Raji (cell line): Measurements from ENCODE around the gene ATP5IF1.
A peak's percentile ranks its signal among the peaks of the same experiment; 100 is the strongest.

Source experiments
- POLR2A ChIP-seq: IDR thresholded peaks from 2 replicates; pipeline ENCODE4 v1.6.1; 2011; ENCODE audit warnings: low read depth, low read length, control low read depth; ENCODE audit not compliant: insufficient read depth

Gene ATP5IF1

GRCh38 chr1:28213315-28213714, 22.6 kb upstream of the ATP5IF1 start:
- TF ChIP-seq POLR2A: no peak

GRCh38 chr1:28229089-28229488, 6.8 kb upstream of the ATP5IF1 start:
- no peak for TF ChIP-seq POLR2A

- TF ChIP-seq POLR2A: no peak
Measured at GRCh38 chr1:28229996-28230395, 5.9 kb upstream of the ATP5IF1 start.

GRCh38 chr1:28232558-28233263, 3.2 kb upstream of the ATP5IF1 start, which contains the start of gene DNAJC8:
DNAJC8 (minus strand) TSS chr1:28233029; CDS start chr1:28232998, 31 bp downstream.
- peak; percentile 94 for TF ChIP-seq POLR2A

GRCh38 chr1:28233264-28233606, 2.7 kb upstream of the ATP5IF1 start:
- no peak for TF ChIP-seq POLR2A

- no peak for TF ChIP-seq POLR2A
Measured at GRCh38 chr1:28236656-28237322, 865 bp downstream of the ATP5IF1 start.

GRCh38 chr1:28239004-28239403, 3.1 kb downstream of the ATP5IF1 start:
- 0 out of 2 replicates have a peak, but pooled peaks have one; percentile 32 for TF ChIP-seq POLR2A

GRCh38 chr1:28240024-28240423, 4.1 kb downstream of the ATP5IF1 start:
- TF ChIP-seq POLR2A: no peak

- TF ChIP-seq POLR2A: no peak
Measured at GRCh38 chr1:28241638-28242241, 5.8 kb downstream of the ATP5IF1 start.

GRCh38 chr1:28243685-28244311, 7.9 kb downstream of the ATP5IF1 start:
- TF ChIP-seq POLR2A: no peak

GRCh38 chr1:28244549-28245251, 8.8 kb downstream of the ATP5IF1 start:
- TF ChIP-seq POLR2A: no peak

- TF ChIP-seq POLR2A: peak; percentile 53
Measured at GRCh38 chr1:28246427-28246832, 10.5 kb downstream of the ATP5IF1 start.

- no peak for TF ChIP-seq POLR2A
Measured at GRCh38 chr1:28247612-28248272, 11.8 kb downstream of the ATP5IF1 start.

- 0 out of 2 replicates have a peak, but pooled peaks have one; percentile 22 for TF ChIP-seq POLR2A
Measured at GRCh38 chr1:28248273-28249012, 12.5 kb downstream of the ATP5IF1 start.
